Peyer's patch (tissue), 4 donors: Measurements from ENCODE around the gene SH2D1A. TPM values are rescaled to one million over a fixed set of nuclear protein-coding genes. Genes with fewer than 3 reads are reported as not detected.
A peak's percentile ranks its signal among the peaks of the same experiment; 100 is the strongest.

Experiments used
- DNase-seq, 3 donors: peaks; one replicate each; pipeline ENCODE4 v3.0.0-alpha.2; 2017 to 2019
- H3K27ac ChIP-seq, 4 donors: fragments of 200-600 bp; sonication (generic); one replicate each; pipeline ENCODE4 v1.5.1; 2016 to 2019
- H3K27me3 ChIP-seq, 2 donors: fragments of 200-600 bp; sonication (generic); one replicate each; pipeline ENCODE4 v1.5.1; 2019
- H3K36me3 ChIP-seq, 3 donors: fragments of 200-600 bp; sonication (generic); one replicate each; pipeline ENCODE4 v1.5.1; 2016 to 2019
- H3K4me1 ChIP-seq, 4 donors: fragments of 200-600 bp; sonication (generic); one replicate each; pipeline ENCODE4 v1.5.1; 2016 to 2019
- H3K4me3 ChIP-seq, 4 donors: fragments of 200-600 bp; sonication (generic); 1 replicate in 3 of 4; 2 replicates in 1 of 4; pipeline ENCODE4 v1.5.1; 2016 to 2019; ENCODE audit warnings: mild to moderate bottlenecking in 1 of 4
- H3K9me3 ChIP-seq, 4 donors: fragments of 200-600 bp; sonication (generic); one replicate each; pipeline ENCODE4 v1.5.1; 2016 to 2019; ENCODE audit warnings: mild to moderate bottlenecking in 1 of 4
- POLR2A ChIP-seq, 2 donors: fragments of 450-650 bp; IDR thresholded peaks; one replicate each; pipeline ENCODE4 v1.5.1; 2017; ENCODE audit warnings: antibody characterized with exemption in 2 of 2, mild to moderate bottlenecking in 2 of 2, moderate library complexity in 2 of 2
- total RNA-seq, 4 donors: library from RNA; depleted of rRNA; stranded (reverse); fragments of >200 nt; gene quantifications; one replicate each; pipeline ENCODE4 v1.1.0, GENCODE V29; 2016
- TF ChIP-seq, protein P1 (sequence below), 6 experiments: fragments of 450-650 bp in 4 of 6; fragments of 200-600 bp in 2 of 6; sonication (generic) in 1 of 6; IDR thresholded peaks; one replicate each; pipeline ENCODE4 v1.5.1; 2017 to 2019; ENCODE audit warnings: antibody characterized with exemption in 6 of 6, mild to moderate bottlenecking in 3 of 6, moderate library complexity in 1 of 6

The SH2D1A gene
- total RNA-seq, 4 donors from 2014 or later: 0.67 to 5.0 (median 1.6) TPM; not detected in 1

DNA sequence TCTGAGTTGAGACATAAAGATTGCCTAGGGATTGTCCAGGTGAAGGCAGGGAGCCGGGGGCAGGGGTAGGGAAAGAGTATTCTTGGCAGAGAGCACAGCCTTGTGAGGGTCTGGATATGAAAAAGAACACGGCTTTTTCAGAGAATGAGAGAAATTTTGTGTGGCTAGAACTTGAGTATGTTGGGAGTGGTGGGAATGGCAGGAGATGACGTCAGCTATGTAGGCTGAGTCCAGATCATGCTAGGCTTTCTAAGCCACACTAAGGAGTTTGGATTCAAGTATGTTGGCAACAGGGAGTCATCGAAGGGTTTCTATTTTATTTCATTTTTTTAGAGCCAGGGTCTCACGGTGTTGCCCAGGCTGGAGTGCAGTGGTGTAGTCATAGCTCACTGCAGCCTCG, 40.0 kb downstream of the SH2D1A start:
- TF ChIP-seq, protein P1, sequence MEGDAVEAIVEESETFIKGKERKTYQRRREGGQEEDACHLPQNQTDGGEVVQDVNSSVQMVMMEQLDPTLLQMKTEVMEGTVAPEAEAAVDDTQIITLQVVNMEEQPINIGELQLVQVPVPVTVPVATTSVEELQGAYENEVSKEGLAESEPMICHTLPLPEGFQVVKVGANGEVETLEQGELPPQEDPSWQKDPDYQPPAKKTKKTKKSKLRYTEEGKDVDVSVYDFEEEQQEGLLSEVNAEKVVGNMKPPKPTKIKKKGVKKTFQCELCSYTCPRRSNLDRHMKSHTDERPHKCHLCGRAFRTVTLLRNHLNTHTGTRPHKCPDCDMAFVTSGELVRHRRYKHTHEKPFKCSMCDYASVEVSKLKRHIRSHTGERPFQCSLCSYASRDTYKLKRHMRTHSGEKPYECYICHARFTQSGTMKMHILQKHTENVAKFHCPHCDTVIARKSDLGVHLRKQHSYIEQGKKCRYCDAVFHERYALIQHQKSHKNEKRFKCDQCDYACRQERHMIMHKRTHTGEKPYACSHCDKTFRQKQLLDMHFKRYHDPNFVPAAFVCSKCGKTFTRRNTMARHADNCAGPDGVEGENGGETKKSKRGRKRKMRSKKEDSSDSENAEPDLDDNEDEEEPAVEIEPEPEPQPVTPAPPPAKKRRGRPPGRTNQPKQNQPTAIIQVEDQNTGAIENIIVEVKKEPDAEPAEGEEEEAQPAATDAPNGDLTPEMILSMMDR (IDR thresholded peaks at IDR 0.05): no peak
- TF ChIP-seq POLR2A (IDR thresholded peaks at IDR 0.05): no peak
- no peak overlapping the region for H3K27ac ChIP-seq
- H3K4me3 ChIP-seq: no peak overlapping the region
- no peak for DNase-seq
- H3K4me1 ChIP-seq: no peaks in the 10 kb centered on the region
- H3K9me3 ChIP-seq: no peaks in the 10 kb centered on the region
- H3K36me3 ChIP-seq: no peaks in the 10 kb centered on the region
- H3K27me3 ChIP-seq: no peaks in the 10 kb centered on the region

DNA sequence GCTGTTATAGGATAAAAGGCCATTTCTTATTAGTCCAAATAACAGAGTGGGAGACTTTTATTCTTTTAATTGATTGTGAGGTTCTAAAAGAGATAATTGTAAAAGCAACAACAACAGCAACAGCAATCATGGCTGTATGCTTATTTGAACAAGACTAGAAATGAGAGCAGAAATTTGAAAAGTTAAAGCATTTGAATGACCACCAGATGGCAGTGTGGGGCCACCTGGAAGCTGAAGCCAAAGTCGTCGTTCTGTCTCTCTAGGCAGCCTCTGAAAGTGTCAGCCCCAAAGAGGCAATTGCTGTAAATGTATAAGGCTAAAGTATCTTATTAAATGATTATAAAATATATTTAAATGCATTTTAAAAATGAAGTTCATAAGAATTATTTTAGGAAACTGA, 42.2 kb downstream of the SH2D1A start:
- H3K27ac ChIP-seq: no peak overlapping the region
- H3K9me3 ChIP-seq: no peaks in the 10 kb centered on the region
- H3K27me3 ChIP-seq: no peaks in the 10 kb centered on the region
- no peaks in the 10 kb centered on the region for H3K4me1 ChIP-seq
- H3K4me3 ChIP-seq: no peak overlapping the region
- DNase-seq: peak in 2 of 3 donors; percentile 31 to 77
- TF ChIP-seq, protein P1 (IDR thresholded peaks at IDR 0.05): peak in 5 of 6 experiments; percentile 37 to 62 (median 53)
- no peak for TF ChIP-seq POLR2A (IDR thresholded peaks at IDR 0.05)
- no peaks in the 10 kb centered on the region for H3K36me3 ChIP-seq

DNA sequence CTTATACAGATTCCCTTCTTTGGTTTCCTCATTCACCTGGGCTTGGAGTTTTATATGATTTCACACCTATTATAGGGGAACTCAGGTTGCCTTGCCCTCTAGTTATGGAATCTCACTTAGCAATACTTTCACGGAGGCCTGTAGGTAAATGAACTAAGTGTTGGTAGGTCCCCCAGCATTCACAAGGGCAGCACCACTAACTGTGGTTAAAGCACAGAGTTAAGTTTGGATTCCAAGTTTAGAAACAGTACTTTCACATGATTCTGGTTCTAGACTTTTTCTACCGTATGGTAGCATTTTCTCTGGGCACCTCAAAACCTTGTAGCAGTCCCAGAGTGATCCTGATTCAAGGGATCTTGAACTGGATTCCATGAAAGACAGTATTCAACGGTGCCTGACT, 46.4 kb downstream of the SH2D1A start:
- Histone ChIP-seq H3K27ac (no peak overlapping the region), H3K4me1 (no peaks in the 10 kb centered on the region), H3K4me3 (no peak overlapping the region), H3K36me3 (no peaks in the 10 kb centered on the region), H3K27me3 (no peaks in the 10 kb centered on the region), H3K9me3 (no peaks in the 10 kb centered on the region)
- no peak for TF ChIP-seq POLR2A (IDR thresholded peaks at IDR 0.05)
- TF ChIP-seq, protein P1 (IDR thresholded peaks at IDR 0.05): no peak
- no peak for DNase-seq

DNA sequence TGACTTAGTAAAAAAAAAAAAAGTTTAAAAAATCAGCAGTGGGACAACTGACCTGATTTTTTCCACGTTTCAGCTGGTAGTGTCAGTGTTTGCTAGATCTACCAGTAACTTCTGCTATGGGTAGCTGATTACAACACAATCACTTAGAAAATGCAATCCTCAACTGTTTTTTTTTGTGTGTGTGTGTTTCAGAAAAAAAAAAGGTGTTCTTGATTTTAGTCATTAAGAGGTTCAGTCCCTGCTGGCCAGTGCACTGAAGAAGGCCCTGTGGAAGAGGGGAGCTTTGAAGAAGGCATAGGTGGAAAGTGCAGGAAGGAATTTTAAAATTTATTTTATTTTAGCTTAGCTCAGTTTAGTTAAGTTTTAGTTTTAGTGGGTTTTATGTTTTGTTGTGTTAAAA, 46.9 kb downstream of the SH2D1A start:
- no peak for TF ChIP-seq POLR2A (IDR thresholded peaks at IDR 0.05)
- TF ChIP-seq, protein P1 (IDR thresholded peaks at IDR 0.05): no peak
- no peak overlapping the region for H3K4me3 ChIP-seq
- H3K4me1 ChIP-seq: no peaks in the 10 kb centered on the region
- H3K9me3 ChIP-seq: no peaks in the 10 kb centered on the region
- no peak overlapping the region for H3K27ac ChIP-seq
- no peak for DNase-seq
- no peaks in the 10 kb centered on the region for H3K27me3 ChIP-seq
- no peaks in the 10 kb centered on the region for H3K36me3 ChIP-seq

DNA sequence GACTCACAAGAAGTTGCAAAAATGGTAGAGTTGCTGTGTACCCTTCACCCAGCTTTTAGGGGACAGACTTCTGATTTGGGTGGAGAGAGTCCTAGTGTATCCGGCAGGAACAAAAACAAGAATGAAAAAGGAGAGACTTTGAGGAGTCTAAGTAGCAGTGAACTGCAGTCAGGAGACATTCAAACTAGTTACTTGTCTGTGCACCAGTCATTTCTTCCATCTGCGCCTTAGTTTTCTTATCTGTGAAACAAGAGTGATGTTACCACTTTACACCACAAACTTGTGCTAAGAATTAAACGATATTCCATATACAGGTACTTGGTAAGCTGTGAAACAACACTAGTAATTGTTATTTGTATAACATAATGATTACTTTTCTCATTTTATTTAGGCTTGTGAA, 47.3 kb downstream of the SH2D1A start:
- Histone ChIP-seq H3K27me3 (no peaks in the 10 kb centered on the region), H3K4me1 (no peaks in the 10 kb centered on the region), H3K4me3 (no peak overlapping the region), H3K9me3 (no peaks in the 10 kb centered on the region), H3K27ac (no peak overlapping the region), H3K36me3 (no peaks in the 10 kb centered on the region)
- no peak for DNase-seq
- TF ChIP-seq POLR2A (IDR thresholded peaks at IDR 0.05): no peak
- TF ChIP-seq, protein P1 (IDR thresholded peaks at IDR 0.05): no peak
